Caki2 (cell line): ENCODE data around the gene FAM131A. TPM values are rescaled to one million over a fixed set of nuclear protein-coding genes. Genes with fewer than 3 reads are reported as not detected.

Experiments used
- total RNA-seq: library from RNA; depleted of rRNA; stranded (reverse); fragments of >200 nt; shearing (Covaris generic); gene quantifications from 2 replicates; pipeline ENCODE4 v1.2.3, GENCODE V29; 2014; ENCODE audit warnings: low replicate concordance; rRNA removed

Gene FAM131A
- total RNA-seq, 1 experiment from 2014 or later, result 33.4 TPM

Other genes starting within 250 kb of the FAM131A start
- gene HTR3E, start 240.5 kb upstream of the FAM131A start, total RNA-seq, result not detected in 2 replicates
- gene EIF2B5, start 202.2 kb upstream of the FAM131A start, total RNA-seq, result 43.1 and 50.5 TPM in 2 replicates
- 28.8 and 45.6 TPM in 2 replicates for gene DVL3, start 182.2 kb upstream of the FAM131A start, total RNA-seq
- gene AP2M1, start 162.7 kb upstream of the FAM131A start, total RNA-seq, result 712 and 818 TPM in 2 replicates
- gene ABCF3, start 151.4 kb upstream of the FAM131A start, total RNA-seq, result 52.1 and 65.6 TPM in 2 replicates
- gene VWA5B2, start 108.0 kb upstream of the FAM131A start, total RNA-seq, result 0.57 and 5.7 TPM in 2 replicates
- 33.2 and 41.5 TPM in 2 replicates for gene ALG3, start 88.6 kb upstream of the FAM131A start, total RNA-seq
- gene EEF1AKMT4, start 87.9 kb upstream of the FAM131A start, total RNA-seq, result 17.4 and 19.1 TPM in 2 replicates
- not detected in 2 replicates for gene CAMK2N2, start 76.0 kb upstream of the FAM131A start, total RNA-seq
- not detected in 2 replicates for gene ECE2, start 61.6 kb upstream of the FAM131A start, total RNA-seq
- gene PSMD2, start 38.4 kb upstream of the FAM131A start, total RNA-seq, result 533 and 581 TPM in 2 replicates
- gene EIF4G1, start 23.0 kb upstream of the FAM131A start, total RNA-seq, result 250 and 257 TPM in 2 replicates
- gene CLCN2, start 24.0 kb downstream of the FAM131A start, total RNA-seq, result 2.0 and 20.2 TPM in 2 replicates
- 139 and 169 TPM in 2 replicates for gene POLR2H, start 24.1 kb downstream of the FAM131A start, total RNA-seq
- 0.61 TPM in 1 of 2 replicates, not detected in the other for gene THPO, start 40.6 kb downstream of the FAM131A start, total RNA-seq
- gene CHRD, start 42.5 kb downstream of the FAM131A start, total RNA-seq, result 0.84 TPM in 1 of 2 replicates, not detected in the other
- gene EPHB3, start 224.2 kb downstream of the FAM131A start, total RNA-seq, result 0.20 TPM in 1 of 2 replicates, not detected in the other